Measurements from ENCODE around the gene ITIH3. TPM values are rescaled to one million over a fixed set of nuclear protein-coding genes. Genes with fewer than 3 reads are reported as not detected.

Gene ITIH3
- polyA plus RNA-seq, 1 of the 3 experiments (the other 2 are of a cell fraction): 4.3 TPM

DNA sequence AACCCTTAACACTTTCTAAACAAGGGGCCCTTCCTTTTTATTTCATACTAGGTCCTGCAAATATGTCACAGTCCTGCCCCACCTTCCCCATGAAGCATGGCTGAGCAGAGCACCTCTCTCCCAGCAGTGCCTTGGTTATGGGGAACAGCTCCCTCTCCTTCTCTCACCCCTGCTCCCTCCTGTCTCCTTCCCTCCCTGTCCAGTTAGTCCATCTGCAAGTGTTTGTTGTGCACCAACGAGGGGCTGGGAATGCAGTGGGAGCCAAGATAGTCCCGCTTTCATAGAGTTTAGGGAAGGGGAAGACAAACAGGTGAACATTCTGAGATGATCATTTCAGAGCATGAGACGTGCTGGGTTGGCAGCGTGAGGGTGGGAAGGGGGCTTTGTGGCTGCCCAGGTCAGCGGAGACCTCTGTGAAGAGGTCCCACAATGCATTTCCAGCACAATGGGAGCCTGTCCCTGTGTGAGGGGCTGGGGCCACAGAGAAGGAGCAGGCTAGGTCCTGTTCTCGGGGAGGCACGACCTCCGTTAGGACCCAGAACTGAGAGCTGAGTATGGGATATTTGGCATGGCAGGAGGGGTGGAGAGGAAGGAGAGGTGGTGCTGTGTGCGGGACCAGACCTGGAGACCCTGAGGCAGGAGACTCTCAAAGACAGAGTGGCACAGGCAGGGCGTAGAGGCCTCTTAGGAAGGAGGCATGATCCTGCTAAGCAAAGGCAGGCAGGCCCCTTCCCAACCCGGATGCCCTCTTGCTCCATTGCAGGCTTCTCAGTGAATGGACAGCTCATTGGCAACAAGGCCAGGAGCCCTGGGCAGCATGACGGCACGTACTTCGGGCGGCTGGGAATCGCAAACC, 5.5 kb upstream of the ITIH3 start:
- ChIA-PET CTCF (interaction anchor here (1.5 kb wide), 1 partner anchor 22 kb away, joined by 3 read pairs; no protein-coding TSS in a partner anchor), POLR2A (no interaction called here)
- 75% methylated on average over 10 of the region's 16 CpGs for WGBS (ENCODE audit: low lambda C conversion rate)
- no peaks in the 10 kb centered on the region for H4K20me1 ChIP-seq (ENCODE audit: insufficient read depth)
- DNase-seq: no peak
- H3K27me3 ChIP-seq (ENCODE audit: insufficient read depth): no peaks in the 10 kb centered on the region
- peaks cover 0 to 3% of the 10 kb centered on the region in 2 experiments; a peak in 1 of 4 replicates for H3K4me1 ChIP-seq (ENCODE audit: control insufficient read depth in 1 of 2, insufficient read depth in 2 of 2, low read depth in 1 of 2, low read length in 1 of 2)
- no peaks in the 10 kb centered on the region for H3K79me2 ChIP-seq (ENCODE audit: insufficient read depth)
- no peak overlapping the region for H2AFZ ChIP-seq (ENCODE audit: low read depth)
- H3F3A ChIP-seq (replicated peaks; ENCODE audit: insufficient read depth): no peaks in the 10 kb centered on the region
- no peaks in the 10 kb centered on the region for H3K9me2 ChIP-seq
- H3K4me2 ChIP-seq: no peak overlapping the region
- no peaks in the 10 kb centered on the region for H3K36me3 ChIP-seq (replicated peaks in 1 of 2; ENCODE audit: control insufficient read depth in 1 of 2, insufficient read depth in 2 of 2, low read length in 1 of 2)
- no peak overlapping the region for H3K9ac ChIP-seq
- no peak overlapping the region for H3K4me3 ChIP-seq (ENCODE audit: low read depth in 2 of 2, low read length in 1 of 2)
- TF ChIP-seq, protein P1, sequence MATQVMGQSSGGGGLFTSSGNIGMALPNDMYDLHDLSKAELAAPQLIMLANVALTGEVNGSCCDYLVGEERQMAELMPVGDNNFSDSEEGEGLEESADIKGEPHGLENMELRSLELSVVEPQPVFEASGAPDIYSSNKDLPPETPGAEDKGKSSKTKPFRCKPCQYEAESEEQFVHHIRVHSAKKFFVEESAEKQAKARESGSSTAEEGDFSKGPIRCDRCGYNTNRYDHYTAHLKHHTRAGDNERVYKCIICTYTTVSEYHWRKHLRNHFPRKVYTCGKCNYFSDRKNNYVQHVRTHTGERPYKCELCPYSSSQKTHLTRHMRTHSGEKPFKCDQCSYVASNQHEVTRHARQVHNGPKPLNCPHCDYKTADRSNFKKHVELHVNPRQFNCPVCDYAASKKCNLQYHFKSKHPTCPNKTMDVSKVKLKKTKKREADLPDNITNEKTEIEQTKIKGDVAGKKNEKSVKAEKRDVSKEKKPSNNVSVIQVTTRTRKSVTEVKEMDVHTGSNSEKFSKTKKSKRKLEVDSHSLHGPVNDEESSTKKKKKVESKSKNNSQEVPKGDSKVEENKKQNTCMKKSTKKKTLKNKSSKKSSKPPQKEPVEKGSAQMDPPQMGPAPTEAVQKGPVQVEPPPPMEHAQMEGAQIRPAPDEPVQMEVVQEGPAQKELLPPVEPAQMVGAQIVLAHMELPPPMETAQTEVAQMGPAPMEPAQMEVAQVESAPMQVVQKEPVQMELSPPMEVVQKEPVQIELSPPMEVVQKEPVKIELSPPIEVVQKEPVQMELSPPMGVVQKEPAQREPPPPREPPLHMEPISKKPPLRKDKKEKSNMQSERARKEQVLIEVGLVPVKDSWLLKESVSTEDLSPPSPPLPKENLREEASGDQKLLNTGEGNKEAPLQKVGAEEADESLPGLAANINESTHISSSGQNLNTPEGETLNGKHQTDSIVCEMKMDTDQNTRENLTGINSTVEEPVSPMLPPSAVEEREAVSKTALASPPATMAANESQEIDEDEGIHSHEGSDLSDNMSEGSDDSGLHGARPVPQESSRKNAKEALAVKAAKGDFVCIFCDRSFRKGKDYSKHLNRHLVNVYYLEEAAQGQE (IDR thresholded peaks at IDR 0.05; ENCODE audit: low read depth, low read length): no peak
- TF ChIP-seq FOSL2 (IDR thresholded peaks at IDR 0.05; ENCODE audit: borderline replicate concordance, low read depth) (no peak), MXI1 (IDR thresholded peaks at IDR 0.05; ENCODE audit: low read depth, low read length) (no peak), RXRA (IDR thresholded peaks at IDR 0.05; ENCODE audit: borderline replicate concordance, low read depth) (no peak), CTCF (IDR thresholded peaks at IDR 0.05) (no peak), ELF1 (IDR thresholded peaks at IDR 0.05) (no peak), FOXJ3 (CRISPR knock-in tag; IDR thresholded peaks at IDR 0.05) (no peak), RAD21 (IDR thresholded peaks at IDR 0.05; ENCODE audit: low read length) (no peak), TEAD4 (IDR thresholded peaks at IDR 0.05; ENCODE audit: borderline replicate concordance, insufficient read depth) (no peak), TCF12 (IDR thresholded peaks at IDR 0.05) (no peak)
- TF ChIP-seq, protein P2, sequence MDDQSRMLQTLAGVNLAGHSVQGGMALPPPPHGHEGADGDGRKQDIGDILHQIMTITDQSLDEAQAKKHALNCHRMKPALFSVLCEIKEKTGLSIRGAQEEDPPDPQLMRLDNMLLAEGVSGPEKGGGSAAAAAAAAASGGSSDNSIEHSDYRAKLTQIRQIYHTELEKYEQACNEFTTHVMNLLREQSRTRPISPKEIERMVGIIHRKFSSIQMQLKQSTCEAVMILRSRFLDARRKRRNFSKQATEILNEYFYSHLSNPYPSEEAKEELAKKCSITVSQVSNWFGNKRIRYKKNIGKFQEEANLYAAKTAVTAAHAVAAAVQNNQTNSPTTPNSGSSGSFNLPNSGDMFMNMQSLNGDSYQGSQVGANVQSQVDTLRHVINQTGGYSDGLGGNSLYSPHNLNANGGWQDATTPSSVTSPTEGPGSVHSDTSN (IDR thresholded peaks at IDR 0.05): no peak
- no peak overlapping the region for H3K27ac ChIP-seq (ENCODE audit: low read depth in 2 of 2, low read length in 1 of 2)
- H3K9me3 ChIP-seq: no peaks in the 10 kb centered on the region
